HepG2 (cell line): Measurements from ENCODE around the gene NKD1. TPM values are rescaled to one million over a fixed set of nuclear protein-coding genes. Genes with fewer than 3 reads are reported as not detected.
A peak's percentile ranks its signal among the peaks of the same experiment; 100 is the strongest.

Experiments
- CC2D1A ChIP-seq: sonication (generic); formaldehyde crosslinking; IDR thresholded peaks from 2 replicates; pipeline ENCODE4 v1.8.1; 2023; ENCODE audit warnings: mild to moderate bottlenecking, missing genetic modification reagents
- CENPT ChIP-seq: sonication (generic); formaldehyde crosslinking; IDR thresholded peaks from 2 replicates; pipeline ENCODE4 v1.8.0; 2022; ENCODE audit warnings: low read depth, mild to moderate bottlenecking, moderate library complexity, missing genetic modification reagents
- DR1 ChIP-seq: sonication (generic); formaldehyde crosslinking; IDR thresholded peaks from 2 replicates; pipeline ENCODE4 v1.8.0; 2021; ENCODE audit warnings: mild to moderate bottlenecking, missing genetic modification reagents, inconsistent platforms
- JDP2 ChIP-seq: sonication (generic); formaldehyde crosslinking; IDR thresholded peaks from 2 replicates; pipeline ENCODE4 v1.8.1; 2022; ENCODE audit warnings: missing genetic modification reagents, borderline replicate concordance
- MIER2 ChIP-seq: IDR thresholded peaks from 2 replicates; pipeline ENCODE4 v1.6.1; 2016; ENCODE audit warnings: missing biosample characterization, missing genetic modification reagents
- RFXANK ChIP-seq: IDR thresholded peaks from 2 replicates; pipeline ENCODE4 v1.6.1; 2016
- RORA ChIP-seq: sonication (generic); formaldehyde crosslinking; IDR thresholded peaks from 2 replicates; pipeline ENCODE4 v1.5.0; 2020; ENCODE audit warnings: mild to moderate bottlenecking, missing genetic modification reagents, moderate library complexity
- SATB2 ChIP-seq: sonication (generic); formaldehyde crosslinking; IDR thresholded peaks from 2 replicates; pipeline ENCODE4 v1.5.0; 2020; ENCODE audit warnings: missing genetic modification reagents
- ZNF652 ChIP-seq: IDR thresholded peaks from 2 replicates; pipeline ENCODE4 v1.6.1; 2016; ENCODE audit warnings: low read depth, borderline replicate concordance
- ZNF674 ChIP-seq: sonication (generic); formaldehyde crosslinking; IDR thresholded peaks from 2 replicates; pipeline ENCODE4 v1.5.0; 2020; ENCODE audit warnings: low read depth, mild to moderate bottlenecking, missing genetic modification reagents
- ZNF788 ChIP-seq: sonication (generic); formaldehyde crosslinking; IDR thresholded peaks from 2 replicates; pipeline ENCODE4 v1.5.0; 2020; ENCODE audit warnings: mild to moderate bottlenecking, missing genetic modification reagents, borderline replicate concordance
- ZSCAN20 ChIP-seq: sonication (generic); formaldehyde crosslinking; IDR thresholded peaks from 2 replicates; pipeline ENCODE4 v1.4.0; 2020; ENCODE audit warnings: missing genetic modification reagents, mild to moderate bottlenecking, borderline replicate concordance
- polyA plus RNA-seq, 8 experiments: library from polyadenylated mRNA; depleted of rRNA in 3 of 8; stranded (reverse) in 7 of 8; unstranded in 1 of 8; fragments of >200 nt; fragmentation: Illumina TruSeq in 4 of 8; extraction: Trizol in 4 of 8; gene quantifications; 2 replicates each; pipeline versions ENCODE4 v1.2.1 to v1.2.3, GENCODE V29; 2011 to 2016; ENCODE audit warnings: low read depth in 4 of 8, missing spikeins in 1 of 8, mixed read lengths in 1 of 8; ENCODE audit not compliant: insufficient read depth in 1 of 8
- total RNA-seq, 5 experiments: library from RNA; depleted of rRNA; stranded (reverse); fragments of >200 nt; fragmentation: Illumina TruSeq; extraction: Trizol; gene quantifications; 2 replicates each; pipeline ENCODE4 v1.2.3, GENCODE V29; 2016; ENCODE audit warnings: low read depth in 1 of 5
- TF ChIP-seq, protein P1 (sequence below): sonication (generic); formaldehyde crosslinking; IDR thresholded peaks from 2 replicates; pipeline ENCODE4 v1.4.0; 2020; ENCODE audit warnings: low read depth, mild to moderate bottlenecking, missing genetic modification reagents
- TF ChIP-seq, protein P2 (sequence below): sonication (generic); formaldehyde crosslinking; IDR thresholded peaks from 2 replicates; pipeline ENCODE4 v1.4.0; 2020; ENCODE audit warnings: mild to moderate bottlenecking, missing genetic modification reagents, borderline replicate concordance
- TF ChIP-seq, protein P3 (sequence below): sonication (generic); formaldehyde crosslinking; IDR thresholded peaks from 2 replicates; pipeline ENCODE4 v1.4.0; 2020; ENCODE audit warnings: mild to moderate bottlenecking, missing genetic modification reagents
- TF ChIP-seq, protein P4 (sequence below): sonication (generic); formaldehyde crosslinking; IDR thresholded peaks from 2 replicates; pipeline ENCODE4 v1.4.0; 2020; ENCODE audit warnings: mild to moderate bottlenecking, missing genetic modification reagents
- TF ChIP-seq, protein P5 (sequence below): sonication (generic); formaldehyde crosslinking; IDR thresholded peaks from 2 replicates; pipeline ENCODE4 v1.8.0; 2022; ENCODE audit warnings: mild to moderate bottlenecking, missing genetic modification reagents; ENCODE audit not compliant: insufficient replicate concordance

The NKD1 gene
- total and polyA plus RNA-seq, 2 of the 13 experiments (the other 11 are each of a cell fraction or from before 2014, with no cell fraction given), result 70.4 to 121 TPM

DNA sequence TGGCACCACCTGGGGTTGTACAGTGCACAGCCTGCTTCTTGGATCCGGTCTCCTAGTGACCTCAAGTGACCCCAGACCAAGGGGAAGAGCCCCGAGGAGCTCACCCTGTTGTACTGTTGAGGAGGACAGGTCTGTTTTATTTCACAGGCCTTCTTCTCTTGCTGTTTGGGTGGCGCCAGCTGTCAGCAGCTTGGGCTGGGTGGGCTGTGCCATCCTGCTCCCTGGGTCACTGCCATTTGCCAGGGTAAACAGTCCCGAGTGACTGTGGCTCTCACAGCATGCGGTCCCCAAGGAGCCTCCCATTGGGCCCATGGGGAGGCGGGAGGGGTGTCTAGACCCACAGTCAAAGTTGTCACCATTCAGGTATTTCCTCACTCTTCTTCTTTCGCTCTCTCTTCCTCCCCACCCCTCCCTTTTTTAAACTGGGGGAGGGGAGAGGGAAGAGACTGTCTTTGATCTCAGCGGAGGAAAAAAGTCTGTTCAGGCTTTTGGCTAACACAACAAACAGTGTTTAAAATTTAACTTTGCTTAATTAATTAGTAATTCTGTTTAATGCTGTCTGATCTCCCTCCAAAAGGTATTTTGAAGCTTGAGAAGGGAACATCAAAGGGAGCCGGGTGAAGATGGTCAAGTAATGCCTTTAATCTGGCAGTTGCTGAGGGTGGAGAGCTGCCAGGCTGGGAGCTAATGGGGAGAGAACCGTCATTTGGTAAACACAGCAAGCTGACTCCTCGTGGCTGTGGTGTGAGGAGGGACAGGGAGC, 68.9 kb downstream of the NKD1 start (continued):
- TF ChIP-seq, protein P1, sequence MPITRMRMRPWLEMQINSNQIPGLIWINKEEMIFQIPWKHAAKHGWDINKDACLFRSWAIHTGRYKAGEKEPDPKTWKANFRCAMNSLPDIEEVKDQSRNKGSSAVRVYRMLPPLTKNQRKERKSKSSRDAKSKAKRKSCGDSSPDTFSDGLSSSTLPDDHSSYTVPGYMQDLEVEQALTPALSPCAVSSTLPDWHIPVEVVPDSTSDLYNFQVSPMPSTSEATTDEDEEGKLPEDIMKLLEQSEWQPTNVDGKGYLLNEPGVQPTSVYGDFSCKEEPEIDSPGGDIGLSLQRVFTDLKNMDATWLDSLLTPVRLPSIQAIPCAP (CRISPR knock-in tag), result no peak
- no peak for TF ChIP-seq SATB2
- no peak for TF ChIP-seq RORA (CRISPR knock-in tag)
- no peak for TF ChIP-seq ZNF652 (CRISPR knock-in tag)
- TF ChIP-seq CC2D1A, result no peak
- no peak for TF ChIP-seq DR1 (CRISPR knock-in tag)
- TF ChIP-seq, protein P2, sequence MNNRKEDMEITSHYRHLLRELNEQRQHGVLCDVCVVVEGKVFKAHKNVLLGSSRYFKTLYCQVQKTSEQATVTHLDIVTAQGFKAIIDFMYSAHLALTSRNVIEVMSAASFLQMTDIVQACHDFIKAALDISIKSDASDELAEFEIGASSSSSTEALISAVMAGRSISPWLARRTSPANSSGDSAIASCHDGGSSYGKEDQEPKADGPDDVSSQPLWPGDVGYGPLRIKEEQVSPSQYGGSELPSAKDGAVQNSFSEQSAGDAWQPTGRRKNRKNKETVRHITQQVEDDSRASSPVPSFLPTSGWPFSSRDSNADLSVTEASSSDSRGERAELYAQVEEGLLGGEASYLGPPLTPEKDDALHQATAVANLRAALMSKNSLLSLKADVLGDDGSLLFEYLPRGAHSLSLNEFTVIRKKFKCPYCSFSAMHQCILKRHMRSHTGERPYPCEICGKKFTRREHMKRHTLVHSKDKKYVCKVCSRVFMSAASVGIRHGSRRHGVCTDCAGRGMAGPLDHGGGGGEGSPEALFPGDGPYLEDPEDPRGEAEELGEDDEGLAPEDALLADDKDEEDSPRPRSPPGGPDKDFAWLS (CRISPR knock-in tag), result no peak
- TF ChIP-seq, protein P3, sequence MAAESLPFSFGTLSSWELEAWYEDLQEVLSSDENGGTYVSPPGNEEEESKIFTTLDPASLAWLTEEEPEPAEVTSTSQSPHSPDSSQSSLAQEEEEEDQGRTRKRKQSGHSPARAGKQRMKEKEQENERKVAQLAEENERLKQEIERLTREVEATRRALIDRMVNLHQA, result no peak
- TF ChIP-seq RFXANK, result no peak
- no peak for TF ChIP-seq ZSCAN20 (CRISPR knock-in tag)
- TF ChIP-seq CENPT (CRISPR knock-in tag), result no peak
- 0 out of 2 replicates have a peak, but pooled peaks have one; percentile 40 for TF ChIP-seq ZNF788 (CRISPR knock-in tag)
- TF ChIP-seq, protein P4, sequence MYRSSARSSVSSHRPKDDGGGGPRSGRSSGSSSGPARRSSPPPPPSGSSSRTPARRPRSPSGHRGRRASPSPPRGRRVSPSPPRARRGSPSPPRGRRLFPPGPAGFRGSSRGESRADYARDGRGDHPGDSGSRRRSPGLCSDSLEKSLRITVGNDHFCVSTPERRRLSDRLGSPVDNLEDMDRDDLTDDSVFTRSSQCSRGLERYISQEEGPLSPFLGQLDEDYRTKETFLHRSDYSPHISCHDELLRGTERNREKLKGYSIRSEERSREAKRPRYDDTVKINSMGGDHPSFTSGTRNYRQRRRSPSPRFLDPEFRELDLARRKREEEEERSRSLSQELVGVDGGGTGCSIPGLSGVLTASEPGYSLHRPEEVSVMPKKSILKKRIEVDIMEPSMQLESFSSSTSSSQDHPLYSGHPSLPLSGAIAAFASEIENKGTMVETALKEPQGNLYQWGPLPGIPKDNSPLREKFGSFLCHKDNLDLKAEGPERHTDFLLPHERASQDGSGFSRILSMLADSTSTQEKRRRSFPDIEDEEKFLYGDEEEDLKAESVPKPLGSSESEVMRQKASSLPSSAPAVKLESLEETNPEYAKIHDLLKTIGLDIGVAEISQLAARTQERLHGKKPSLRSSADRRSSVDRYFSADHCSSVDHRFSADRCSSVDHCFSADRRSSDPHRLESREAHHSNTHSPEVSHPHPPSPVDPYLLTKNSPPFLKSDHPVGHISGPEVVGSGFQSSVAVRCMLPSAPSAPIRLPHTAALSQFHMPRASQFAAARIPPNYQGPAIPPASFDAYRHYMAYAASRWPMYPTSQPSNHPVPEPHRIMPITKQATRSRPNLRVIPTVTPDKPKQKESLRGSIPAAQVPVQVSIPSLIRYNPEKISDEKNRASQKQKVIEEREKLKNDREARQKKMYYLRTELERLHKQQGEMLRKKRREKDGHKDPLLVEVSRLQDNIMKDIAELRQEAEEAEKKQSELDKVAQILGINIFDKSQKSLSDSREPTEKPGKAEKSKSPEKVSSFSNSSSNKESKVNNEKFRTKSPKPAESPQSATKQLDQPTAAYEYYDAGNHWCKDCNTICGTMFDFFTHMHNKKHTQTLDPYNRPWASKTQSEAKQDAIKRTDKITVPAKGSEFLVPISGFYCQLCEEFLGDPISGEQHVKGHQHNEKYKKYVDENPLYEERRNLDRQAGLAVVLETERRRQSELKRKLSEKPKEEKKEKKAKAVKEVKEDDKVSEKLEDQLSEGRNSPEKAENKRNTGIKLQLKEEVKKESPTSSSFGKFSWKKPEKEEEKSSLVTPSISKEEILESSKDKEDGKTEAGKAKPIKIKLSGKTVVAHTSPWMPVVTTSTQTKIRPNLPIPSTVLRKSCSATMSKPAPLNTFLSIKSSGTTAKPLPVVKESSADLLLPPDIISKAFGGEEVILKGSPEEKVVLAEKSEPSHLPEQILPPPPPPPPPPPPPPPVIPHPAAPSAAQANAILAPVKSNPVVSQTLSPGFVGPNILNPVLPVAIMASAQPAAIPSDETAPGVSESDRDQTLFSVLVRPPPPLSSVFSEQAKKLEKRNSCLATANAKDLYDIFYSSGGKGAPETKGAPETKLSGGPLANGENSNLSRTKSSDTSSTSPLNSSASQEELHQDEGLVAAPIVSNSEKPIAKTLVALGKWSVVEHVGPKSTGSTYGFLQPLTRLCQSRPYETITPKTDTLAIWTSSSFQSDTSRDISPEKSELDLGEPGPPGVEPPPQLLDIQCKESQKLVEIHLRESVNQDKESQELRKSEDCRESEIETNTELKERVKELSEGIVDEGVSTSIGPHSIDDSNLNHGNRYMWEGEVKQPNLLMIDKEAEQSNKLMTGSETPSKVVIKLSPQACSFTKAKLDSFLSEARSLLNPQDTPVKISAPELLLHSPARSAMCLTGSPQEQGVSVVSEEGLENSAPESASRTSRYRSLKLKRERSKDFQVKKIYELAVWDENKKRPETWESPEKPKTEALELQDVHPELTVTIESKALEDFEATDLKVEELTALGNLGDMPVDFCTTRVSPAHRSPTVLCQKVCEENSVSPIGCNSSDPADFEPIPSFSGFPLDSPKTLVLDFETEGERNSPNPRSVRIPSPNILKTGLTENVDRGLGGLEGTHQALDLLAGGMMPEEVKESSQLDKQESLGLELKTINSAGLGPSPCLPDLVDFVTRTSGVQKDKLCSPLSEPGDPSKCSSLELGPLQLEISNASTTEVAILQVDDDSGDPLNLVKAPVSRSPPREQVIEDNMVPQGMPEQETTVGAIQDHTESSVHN (CRISPR knock-in tag), result no peak
- no peak for TF ChIP-seq ZNF674
- no peak for TF ChIP-seq JDP2 (CRISPR knock-in tag)
- TF ChIP-seq MIER2, result no peak
- TF ChIP-seq, protein P5, sequence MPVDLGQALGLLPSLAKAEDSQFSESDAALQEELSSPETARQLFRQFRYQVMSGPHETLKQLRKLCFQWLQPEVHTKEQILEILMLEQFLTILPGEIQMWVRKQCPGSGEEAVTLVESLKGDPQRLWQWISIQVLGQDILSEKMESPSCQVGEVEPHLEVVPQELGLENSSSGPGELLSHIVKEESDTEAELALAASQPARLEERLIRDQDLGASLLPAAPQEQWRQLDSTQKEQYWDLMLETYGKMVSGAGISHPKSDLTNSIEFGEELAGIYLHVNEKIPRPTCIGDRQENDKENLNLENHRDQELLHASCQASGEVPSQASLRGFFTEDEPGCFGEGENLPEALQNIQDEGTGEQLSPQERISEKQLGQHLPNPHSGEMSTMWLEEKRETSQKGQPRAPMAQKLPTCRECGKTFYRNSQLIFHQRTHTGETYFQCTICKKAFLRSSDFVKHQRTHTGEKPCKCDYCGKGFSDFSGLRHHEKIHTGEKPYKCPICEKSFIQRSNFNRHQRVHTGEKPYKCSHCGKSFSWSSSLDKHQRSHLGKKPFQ (CRISPR knock-in tag), result no peak
